Esophagus squamous epithelium (tissue), 4 donors: Measurements from ENCODE around the gene RTEL1.

Experiments used
- POLR2A ChIP-seq, 4 donors: fragments of 450-650 bp; IDR thresholded peaks; one replicate each; pipeline ENCODE4 v1.6.1; 2017; ENCODE audit warnings: antibody characterized with exemption in 4 of 4, mild to moderate bottlenecking in 4 of 4, moderate library complexity in 3 of 4
- TF ChIP-seq, protein P1 (sequence below), 6 experiments: fragments of 450-650 bp in 4 of 6; fragments of 200-600 bp in 2 of 6; sonication (generic) in 2 of 6; IDR thresholded peaks; one replicate each; pipeline ENCODE4 v1.5.1; 2016 to 2019; ENCODE audit warnings: antibody characterized with exemption in 6 of 6, mild to moderate bottlenecking in 4 of 6, moderate library complexity in 4 of 6

DNA sequence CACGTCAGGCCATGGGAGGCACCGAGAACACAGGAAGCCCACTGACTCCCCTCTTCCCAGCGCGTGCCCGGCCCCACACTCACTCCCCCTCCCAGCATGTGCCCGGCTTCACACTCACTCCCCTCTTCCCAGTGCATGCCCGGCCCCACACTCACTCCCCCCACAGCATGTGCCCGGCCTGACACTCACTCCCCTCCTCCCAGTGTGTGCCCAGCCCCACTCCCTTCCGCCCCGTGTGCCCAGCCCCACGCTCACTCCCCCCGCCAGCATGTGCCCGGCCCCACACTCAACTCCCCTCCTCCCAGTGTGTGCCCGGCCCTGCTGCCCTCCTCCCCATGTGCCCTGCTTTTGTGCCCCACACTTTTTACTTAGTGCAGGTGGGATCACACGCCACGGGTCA lies 9.7 kb downstream of the RTEL1 start:
- no peak for TF ChIP-seq POLR2A (IDR thresholded peaks at IDR 0.05)
- TF ChIP-seq, protein P1, sequence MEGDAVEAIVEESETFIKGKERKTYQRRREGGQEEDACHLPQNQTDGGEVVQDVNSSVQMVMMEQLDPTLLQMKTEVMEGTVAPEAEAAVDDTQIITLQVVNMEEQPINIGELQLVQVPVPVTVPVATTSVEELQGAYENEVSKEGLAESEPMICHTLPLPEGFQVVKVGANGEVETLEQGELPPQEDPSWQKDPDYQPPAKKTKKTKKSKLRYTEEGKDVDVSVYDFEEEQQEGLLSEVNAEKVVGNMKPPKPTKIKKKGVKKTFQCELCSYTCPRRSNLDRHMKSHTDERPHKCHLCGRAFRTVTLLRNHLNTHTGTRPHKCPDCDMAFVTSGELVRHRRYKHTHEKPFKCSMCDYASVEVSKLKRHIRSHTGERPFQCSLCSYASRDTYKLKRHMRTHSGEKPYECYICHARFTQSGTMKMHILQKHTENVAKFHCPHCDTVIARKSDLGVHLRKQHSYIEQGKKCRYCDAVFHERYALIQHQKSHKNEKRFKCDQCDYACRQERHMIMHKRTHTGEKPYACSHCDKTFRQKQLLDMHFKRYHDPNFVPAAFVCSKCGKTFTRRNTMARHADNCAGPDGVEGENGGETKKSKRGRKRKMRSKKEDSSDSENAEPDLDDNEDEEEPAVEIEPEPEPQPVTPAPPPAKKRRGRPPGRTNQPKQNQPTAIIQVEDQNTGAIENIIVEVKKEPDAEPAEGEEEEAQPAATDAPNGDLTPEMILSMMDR (IDR thresholded peaks at IDR 0.05) = no peak
